D341Med (cell line): Measurements from ENCODE around the gene TSPAN15.
A peak's percentile ranks its signal among the peaks of the same experiment; 100 is the strongest.
"Not testable (repeated sequence)": the region's sequence is repeated elsewhere in the genome, so short reads cannot be mapped to it uniquely, and the experiment has no call there.

ENCODE experiments used
- DNase-seq: peaks from one replicate; pipeline ENCODE4 v3.0.0; 2012; ENCODE audit warnings: low spot score

Gene TSPAN15

GRCh38 chr10:69488149-69488844 lies 37.0 kb downstream of the TSPAN15 start:
- not testable (repeated sequence) for DNase-seq

DNA sequence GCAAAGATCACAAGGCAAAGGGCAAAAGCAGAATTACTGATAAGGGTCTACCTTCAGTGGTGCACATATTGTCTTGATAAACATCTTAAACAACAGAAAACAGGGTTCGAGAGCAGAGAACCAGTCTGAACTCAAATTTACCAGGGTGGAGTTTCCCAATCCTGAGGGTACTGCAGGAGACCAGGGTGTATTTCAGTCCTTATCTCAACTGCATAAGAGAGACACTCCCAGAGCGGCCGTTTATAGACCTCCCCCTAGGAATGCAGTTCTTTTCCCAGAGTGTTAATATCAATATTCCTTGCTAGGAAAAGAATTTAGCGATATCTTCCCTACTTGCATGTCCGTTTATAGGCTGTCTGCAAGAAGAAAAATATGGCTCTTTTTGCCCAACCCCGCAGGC lies 37.6 kb downstream of the TSPAN15 start:
- DNase-seq: not testable (repeated sequence)

GRCh38 chr10:69489506-69490090 lies 38.3 kb downstream of the TSPAN15 start:
- DNase-seq: no peak

- no peak for DNase-seq
Measured at GRCh38 chr10:69490876-69491275, 39.6 kb downstream of the TSPAN15 start.

- DNase-seq: no peak
Measured at GRCh38 chr10:69491611-69492010, 40.3 kb downstream of the TSPAN15 start.

DNA sequence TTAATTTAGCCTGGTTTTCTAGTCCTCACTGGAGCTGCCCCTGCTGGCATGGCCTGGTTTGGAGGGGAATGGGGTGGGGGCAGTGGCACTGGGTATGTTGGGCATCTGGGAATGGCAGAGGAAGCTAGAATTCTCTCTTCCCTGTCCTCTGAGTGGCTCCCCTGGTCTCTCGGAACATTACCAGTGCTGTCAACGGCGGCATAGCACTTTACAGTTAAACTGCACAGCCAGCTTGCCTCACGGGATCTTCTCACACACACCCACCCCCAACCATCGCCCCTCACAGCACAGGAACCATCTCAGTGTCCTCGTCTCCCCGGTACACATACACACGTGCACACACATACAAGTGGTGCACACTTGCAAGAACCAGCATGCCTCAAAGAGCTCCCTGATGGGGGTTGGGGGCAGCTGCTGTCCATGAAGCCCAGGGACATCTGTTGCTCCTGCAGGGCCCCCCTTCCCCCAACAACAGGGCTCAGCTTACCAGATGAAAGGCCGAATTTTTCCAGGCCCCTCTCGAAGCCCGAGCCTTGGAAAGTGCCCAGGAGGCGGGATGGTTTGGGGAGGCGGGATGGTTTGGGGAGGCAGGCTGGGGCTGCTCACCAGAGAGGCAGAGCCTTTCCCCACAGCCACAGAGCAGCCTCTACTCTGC lies 41.0 kb downstream of the TSPAN15 start:
- no peak for DNase-seq

- no peak for DNase-seq
Measured at GRCh38 chr10:69492746-69493462, 41.6 kb downstream of the TSPAN15 start.

DNA sequence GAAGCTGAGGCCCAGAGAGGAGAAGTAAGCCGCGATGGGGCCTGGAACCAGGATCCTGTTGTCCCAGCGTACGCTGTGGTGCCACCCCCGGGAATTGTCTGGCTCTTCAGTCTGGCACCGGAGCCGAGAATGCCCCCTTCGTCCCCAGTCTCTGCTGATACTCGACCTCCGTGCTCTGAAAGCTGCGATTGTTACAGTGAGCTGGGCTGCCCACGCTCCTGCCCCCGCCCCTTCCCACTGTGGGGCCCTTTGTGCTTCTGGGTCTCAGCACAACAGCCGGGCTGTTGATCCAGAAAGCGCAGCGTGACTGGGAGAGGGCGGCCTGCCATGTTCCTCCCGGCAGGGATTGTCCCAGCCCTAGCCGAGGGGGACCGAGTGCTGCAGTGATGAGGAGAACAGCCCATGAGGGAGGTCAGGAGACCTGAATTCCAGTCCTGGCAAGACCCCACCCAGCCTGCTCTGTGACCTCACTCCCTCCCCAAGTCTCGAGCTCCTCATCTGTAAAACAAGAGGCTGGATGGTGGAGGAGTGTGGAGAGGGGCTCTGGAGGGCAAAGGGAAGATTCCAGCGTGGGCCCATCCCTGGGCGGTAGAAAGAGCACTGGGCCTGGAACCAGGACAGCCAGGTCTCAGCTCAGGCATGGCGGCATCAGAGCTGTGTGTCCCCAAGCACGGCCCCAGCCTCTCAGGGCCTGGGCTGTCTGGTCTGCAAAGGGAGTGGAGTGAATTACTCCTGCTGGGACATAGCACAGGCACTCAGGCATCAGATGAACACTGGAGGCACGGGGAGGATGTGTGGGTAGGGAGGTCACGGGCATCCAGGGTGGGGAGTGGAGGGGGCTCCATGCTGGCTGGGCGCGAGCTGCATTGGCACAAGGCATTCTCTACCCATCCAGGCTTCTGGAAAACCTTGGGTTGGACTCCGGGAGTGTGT lies 43.6 kb downstream of the TSPAN15 start:
- no peak for DNase-seq

DNA sequence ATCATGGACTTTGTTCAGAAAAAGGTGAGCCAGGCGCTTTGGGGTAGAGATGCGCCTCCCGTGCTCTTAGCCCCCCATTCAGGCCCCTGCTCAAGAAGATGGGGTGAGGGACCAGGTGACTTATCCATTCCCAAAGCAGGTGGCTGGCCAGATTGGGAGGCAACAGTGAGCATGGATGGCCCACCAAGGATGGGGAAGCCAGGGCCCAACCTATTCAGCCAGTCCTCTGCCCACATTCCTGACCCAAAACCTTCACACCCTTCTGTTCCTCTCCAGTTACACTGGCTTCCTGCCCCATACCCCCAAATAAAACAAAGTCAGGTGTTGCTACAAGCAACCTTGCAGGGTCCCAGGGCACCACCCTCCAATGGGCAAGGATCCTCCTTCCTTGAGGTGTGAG lies 44.4 kb downstream of the TSPAN15 start:
- DNase-seq: no peak

DNA sequence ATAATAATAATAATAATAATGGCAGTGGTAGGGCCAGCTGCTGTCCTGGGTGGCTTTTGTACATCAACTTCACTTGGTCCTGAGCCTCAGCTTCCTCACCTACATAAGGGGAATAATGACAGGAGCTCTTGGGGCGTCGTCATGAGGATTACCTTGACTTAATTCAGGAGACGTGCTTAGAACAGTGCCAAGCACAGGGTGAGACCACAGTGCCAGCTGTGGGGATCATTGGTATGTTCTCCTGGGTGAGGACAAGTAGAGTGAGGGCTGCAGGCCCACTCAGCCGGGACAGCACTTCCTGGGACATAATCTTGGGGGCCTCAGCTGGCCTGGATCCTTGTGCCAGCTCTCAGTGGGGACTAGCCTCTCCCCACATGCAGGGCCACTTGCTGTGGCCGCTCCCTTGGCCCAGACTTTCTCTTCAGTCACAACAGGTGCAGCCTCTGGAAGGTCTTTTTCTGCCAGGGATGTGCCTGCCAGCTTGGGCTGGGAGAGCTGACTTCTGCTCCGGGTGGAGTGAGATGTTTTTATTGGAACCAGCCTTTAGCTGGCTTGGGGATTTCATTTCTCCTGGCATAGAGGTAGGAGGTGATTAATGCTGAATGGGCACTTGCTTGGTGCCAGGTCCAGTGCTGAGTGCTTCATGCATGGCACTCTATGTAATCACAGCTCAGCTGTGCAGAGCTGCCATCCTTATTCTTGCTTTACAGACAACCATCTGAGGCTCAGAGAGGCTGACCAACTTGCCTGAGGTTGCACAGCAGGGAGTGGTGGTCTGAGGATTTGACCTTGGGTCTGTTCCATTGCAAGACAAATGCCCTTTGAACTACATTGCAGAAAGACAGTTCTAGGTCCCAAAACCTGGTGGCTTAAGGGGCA lies 45.3 kb downstream of the TSPAN15 start:
- no peak for DNase-seq

DNA sequence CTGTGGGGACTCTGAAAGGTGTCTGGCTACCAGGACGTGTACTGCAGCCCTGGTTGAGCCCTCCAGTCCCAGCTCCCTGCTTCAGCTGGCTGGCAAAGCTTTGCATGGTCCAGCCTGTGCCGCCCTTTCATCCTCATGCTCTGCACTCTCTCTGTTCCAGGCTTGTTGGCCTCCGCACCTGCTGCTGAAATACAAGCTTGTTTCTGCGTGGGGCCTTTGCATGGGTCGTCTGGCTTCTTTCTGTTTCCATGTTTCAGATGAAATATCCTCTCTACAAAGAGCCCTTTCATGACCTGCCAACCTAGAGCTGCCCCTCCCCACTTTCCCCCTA lies 45.9 kb downstream of the TSPAN15 start:
- DNase-seq: no peak

- DNase-seq: no peak
Measured at GRCh38 chr10:69497611-69498390, 46.5 kb downstream of the TSPAN15 start.

DNA sequence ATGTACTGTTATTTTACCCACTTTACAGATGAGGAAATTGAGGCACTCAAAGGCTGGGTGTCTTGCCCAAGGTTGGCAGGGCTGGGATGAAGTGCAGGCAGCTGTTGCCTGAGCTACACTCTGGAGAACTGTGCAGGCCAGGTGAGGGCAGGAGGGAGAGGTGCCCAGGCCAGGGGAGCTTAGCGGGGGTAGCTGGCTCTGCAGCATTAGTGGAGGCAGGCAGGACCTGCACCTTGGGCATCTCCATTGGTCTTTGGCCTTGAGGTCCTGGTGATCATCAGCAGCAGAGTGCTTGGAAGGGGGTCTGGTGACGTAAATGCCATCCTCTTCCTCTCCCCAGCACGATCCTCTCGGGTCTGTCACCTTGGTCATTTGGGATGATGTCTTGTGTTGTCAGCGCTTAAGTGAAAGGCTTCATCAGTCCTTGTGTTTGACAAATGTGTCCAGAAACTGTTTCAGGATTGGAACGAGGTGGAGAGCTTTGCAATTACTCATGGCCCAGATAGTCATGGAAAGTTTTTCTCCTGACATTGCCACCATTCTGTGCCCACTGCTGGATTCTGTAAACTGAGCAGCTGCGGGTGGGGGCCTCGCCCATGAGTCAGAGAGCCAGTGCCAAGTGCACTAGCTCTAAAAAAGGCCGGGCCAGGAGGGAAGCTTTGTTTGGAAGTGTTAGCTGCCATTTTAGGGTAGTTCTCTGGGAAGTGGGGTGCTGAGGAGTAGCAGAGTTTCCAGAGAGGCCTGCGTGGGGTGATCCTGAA lies 47.6 kb downstream of the TSPAN15 start:
- DNase-seq: no peak

- DNase-seq: no peak
Measured at GRCh38 chr10:69499726-69500689, 48.7 kb downstream of the TSPAN15 start.

GRCh38 chr10:69500864-69501468 lies 49.7 kb downstream of the TSPAN15 start:
- no peak for DNase-seq

DNA sequence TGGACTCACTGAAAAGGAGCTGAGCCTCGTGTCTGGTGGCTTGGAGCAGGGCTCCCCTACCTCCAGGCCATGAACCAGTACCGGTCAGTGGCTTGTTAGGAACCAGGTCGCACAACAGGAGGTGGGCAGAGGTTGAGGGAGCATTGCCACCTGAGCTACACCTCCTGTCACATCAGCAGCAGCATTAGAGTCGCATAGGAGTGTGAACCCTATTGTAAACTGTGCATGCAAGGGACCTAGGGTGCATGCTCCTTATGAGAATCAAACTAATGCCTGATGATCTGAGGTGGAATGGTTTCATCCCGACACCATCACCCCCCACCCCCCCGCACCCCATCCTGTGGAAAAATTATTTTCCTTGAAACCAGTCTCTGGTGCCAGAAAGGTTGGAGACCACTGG lies 50.4 kb downstream of the TSPAN15 start:
- peak; percentile 1 for DNase-seq

- peak; percentile 0 for DNase-seq
Measured at GRCh38 chr10:69502589-69502988, 51.3 kb downstream of the TSPAN15 start.
